CD4-positive, alpha-beta T cell treated with Interleukin-12 subunit alpha and Interleukin-12 subunit beta, for 1 hour (primary cell): Measurements from ENCODE around the gene P2RX1.
"Not testable (repeated sequence)": the region's sequence is repeated elsewhere in the genome, so short reads cannot be mapped to it uniquely, and the experiment has no call there.

ENCODE experiments used
- DNase-seq: peaks from one replicate; pipeline ENCODE4 v3.0.0-alpha.2; 2020

P2RX1 gene

DNA sequence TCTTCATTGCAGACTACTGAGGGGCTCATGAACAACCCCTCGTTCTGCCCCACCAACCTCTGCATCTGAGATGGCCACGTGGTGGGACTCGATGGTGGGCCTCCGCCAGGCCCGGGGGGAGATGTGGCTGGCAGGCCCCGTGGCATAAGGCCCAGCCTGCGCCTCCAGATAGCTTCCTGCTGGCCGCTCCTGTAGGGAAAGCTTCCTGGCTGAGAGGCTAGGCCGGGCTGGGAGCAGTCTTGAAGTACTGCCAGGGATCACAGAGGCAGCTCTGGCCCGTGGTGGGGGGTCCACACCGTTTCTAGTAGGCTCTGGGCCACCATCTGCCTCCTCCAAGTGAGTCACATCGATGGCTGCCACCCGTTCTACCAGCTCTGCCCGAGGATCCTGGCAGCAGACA is 31.0 kb downstream of the P2RX1 start:
- no peak for DNase-seq

DNA sequence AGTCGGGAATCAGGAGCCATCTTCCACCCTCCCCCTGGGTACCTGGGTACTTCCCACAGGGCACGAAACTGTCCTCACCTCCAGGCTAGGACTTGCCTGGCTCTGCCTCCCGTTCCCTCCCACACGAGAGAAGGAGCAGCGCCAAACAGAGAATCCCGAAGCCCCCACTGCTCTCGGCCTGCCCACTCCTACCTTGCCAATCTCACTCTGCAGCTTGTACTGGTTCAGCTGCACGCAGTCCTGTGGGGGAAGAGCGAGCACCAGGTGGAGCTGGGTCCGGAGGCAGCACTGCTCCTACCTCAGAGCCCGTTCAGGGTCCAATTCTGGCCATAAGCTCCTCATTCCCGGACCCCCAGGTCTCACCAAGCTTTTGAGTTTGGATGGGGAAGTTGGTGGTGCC is 32.1 kb downstream of the P2RX1 start:
- DNase-seq = no peak

DNA sequence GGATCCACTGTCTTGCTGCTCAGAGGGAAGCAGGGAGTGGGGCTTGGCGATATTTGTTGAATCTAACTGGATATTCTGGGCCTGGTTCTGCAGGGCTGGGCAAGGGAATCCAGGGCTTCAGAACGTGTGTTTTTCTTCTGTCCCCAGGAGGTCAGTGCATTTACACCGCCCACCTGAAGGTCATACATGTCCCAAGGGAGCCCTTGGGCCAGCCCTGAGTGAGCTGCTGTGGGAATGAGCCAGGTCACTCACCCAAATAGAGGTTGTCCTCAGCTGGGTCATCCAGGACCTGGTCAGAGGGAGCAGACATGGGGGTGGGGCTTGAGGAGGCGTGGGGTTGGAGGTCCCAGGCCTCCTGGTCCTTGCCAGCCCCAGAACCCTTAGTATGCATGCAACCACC is 34.0 kb downstream of the P2RX1 start:
- no peak for DNase-seq

DNA sequence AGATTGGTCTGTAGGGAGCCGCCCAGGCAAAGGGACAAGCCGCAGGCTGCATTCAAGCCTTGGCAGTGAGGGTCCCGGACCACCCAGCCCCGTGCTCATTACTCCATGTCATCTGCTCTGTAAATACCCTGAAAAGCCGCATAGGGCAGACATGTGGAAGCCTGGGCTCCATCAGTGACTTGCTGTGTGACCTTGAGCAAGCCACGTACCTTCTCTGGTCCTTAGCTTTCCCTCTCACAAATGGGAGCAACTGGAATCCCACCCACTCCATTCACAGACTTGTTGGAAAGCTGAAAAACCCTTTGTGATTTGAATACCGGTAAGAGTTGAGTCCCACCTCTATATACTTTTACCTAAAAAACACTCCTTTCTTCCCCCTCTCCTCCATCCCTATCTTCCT is 35.3 kb downstream of the P2RX1 start:
- DNase-seq = no peak

DNA sequence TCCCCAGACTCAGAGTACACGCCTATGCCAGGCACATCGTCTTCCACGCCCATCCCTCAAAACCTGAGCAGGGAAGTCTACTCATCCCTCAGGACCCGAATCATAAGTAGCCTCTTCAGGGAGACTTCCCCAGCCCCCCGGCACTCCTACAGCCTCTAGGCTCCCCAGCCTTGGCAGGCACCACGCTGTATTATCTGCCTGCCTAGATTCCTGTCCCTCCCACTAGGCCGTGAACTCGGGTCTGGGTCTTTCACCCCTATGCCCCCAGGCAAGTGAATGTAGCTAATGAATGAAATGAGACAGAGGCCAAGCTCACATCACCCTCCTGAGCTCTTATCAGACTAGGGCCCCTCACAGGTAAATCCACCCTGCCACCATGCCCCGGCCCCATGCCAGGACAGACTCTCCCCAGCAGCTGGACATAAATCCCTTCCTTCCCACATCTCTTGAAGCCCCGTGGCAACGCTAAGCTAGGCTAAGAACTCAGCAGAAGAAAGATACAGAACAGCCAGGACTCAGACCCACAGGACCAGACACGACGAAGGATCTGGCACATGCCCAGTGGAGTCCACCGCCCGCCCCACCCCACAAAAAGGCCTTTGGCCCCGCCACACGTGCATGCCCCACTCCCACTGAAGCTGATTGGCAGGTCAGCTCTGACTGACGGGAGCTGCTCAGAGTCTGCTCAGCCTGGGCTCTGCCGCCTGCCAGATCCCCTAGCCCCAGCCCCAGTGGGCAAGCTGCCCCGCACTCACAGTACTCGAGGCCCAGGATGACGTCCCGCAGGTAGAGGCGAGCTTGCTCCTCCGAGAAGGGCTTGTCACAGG is 36.5 kb downstream of the P2RX1 start:
- no peak for DNase-seq

DNA sequence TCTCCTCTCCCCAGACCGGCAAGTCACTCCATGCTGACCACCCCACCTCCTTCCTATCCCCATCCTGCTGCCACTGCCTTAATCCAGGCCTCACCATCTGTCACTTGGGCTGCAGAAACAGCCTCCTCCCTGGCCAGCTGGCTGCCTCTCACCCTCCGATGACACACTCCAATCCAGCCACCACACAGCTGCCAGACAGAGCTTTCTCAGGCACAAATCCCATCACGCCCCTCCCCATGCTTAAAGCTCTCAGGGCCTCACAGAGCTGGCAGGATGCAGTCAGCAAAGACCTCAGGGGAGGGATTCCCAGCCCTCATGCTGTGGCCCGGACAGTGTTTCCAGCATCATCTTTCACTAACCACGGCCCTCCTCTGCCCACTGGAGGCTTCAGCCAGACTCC is 37.1 kb downstream of the P2RX1 start:
- no peak for DNase-seq

DNA sequence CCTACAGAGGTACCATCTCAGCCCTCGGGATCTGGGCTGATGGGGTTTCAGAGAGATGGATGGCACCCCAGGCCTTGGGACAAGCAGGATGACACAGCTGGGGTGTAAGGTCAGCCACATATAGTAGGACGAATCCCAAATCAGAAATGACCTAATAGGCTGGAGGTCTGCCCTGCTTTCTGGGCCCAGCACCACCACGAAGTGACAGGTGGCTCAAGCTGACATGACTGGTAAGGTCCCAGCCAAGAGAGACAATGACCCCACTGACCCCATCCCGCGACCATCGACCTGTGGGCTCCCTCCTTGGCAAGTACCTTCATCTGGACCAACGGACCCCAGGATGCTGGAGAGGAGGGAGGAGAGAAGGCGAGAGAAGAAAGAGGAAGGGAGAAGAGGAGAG is 39.0 kb downstream of the P2RX1 start:
- DNase-seq = no peak

DNA sequence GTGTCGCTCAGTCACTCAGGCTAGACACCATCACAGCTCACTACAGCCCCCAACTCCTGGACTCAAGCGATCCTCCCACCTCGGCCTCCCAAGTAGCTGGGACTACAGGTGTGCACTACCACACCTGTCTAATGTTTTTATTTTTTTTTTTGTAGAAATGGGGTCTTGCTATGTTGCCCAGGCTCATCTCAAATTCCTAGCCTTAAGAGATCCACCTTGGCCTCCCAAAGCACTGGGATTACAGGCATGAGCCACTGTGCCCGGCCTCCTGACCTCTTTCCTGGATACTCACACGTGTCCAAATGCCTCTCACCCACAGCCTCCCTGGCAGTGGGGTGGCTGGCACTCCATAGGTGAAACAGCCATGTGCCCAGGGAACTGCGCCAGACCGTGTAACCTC is 40.9 kb downstream of the P2RX1 start:
- no peak for DNase-seq

DNA sequence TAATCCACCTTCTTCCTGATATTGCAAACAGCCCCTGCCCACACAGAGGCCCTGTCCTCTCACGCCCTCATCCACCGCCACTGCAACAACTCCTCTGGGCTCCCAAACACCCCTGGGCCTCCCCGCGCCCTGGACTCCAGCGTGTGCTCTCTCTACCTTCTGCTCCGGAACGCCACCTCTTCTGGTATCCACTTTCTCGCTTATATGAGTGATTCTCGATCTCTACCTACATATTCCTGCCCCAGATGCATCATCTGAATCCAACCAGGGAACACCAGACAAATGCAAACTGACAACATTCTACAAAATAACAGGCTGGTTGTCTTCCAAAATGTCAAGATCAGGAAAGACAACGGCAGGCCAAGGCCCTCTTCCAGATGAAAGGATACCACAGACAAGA is 42.4 kb downstream of the P2RX1 start:
- DNase-seq = no peak

DNA sequence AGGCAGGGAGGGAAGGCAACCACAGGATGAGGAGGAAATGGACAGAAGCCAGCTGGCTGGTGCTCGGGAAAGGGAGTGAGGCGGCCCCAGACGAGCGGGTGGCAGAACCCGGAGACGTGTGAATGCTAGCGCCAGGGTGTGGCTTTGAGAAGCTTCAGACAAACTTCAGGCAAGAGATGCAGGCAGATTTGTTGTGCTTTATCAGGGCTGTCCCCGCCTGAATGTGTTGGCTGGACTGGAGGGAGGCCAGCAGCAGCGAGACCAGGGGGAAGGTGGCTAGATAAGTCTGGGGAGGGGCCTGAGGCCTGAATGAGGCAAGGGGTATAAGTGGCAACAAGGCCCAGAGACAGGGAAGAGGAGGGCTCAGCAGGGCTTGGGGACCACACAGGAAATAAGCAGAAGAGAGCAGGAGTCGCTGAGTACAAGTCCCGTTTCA is 45.4 kb downstream of the P2RX1 start:
- DNase-seq = no peak

DNA sequence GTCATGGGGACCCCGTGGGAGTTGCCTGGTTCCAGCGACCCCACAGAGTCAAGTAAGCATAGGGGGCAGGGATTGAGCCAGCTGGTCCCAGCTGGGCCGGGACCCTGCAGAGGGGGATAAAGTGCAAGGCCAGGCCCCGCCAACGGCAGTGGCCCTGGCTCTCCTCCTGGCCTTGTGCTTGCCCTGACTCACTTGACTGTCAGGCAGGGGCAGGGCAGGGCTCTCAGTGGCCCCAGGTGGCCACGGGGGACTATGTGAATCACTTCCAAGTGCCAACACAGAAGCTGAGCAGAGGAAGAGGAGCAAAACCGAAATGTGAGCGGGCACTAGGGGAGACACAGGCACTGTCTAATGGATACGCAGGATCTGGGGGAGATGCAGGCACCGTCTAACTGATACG is 48.7 kb downstream of the P2RX1 start:
- no peak for DNase-seq

DNA sequence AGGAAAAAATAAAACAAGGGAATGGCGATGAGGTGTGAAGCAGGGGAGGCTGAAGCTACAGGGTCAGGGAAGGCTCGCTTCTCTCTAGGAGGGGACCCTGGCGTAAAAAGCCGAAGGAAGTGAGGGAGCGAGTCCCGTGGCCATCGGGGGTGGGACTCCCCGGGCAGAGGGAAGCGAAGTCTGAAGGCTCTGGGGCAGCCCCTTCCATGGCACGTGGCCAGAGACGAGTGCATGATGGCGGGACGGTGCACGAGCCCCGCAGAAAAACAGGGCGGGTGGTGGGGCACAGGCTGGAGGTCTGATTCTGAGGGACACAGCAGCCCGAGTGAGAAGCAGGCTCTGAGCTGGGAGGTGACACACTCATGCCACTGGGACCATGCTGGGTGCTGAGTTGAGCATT is 49.2 kb downstream of the P2RX1 start:
- DNase-seq = no peak

DNA sequence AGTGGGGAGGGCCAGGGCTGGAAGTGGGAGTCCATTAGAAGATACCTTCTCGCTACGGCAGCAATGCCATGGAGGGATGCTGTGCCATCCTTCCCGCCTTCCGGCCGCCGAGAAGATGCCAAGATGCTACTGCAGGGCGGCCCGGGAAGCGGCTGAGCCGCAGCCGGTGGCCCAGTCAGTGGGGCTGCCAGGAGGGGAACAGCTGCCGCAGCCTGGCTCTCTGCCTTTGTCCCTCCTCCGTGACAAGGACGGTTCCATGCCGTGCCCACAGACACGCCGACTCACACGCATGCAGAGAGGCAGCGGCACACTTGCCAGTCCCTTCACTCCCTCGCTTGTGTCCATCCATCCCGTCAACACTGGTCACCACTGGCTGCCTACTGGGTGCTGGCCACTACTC is 50.0 kb downstream of the P2RX1 start:
- DNase-seq = no peak

DNA sequence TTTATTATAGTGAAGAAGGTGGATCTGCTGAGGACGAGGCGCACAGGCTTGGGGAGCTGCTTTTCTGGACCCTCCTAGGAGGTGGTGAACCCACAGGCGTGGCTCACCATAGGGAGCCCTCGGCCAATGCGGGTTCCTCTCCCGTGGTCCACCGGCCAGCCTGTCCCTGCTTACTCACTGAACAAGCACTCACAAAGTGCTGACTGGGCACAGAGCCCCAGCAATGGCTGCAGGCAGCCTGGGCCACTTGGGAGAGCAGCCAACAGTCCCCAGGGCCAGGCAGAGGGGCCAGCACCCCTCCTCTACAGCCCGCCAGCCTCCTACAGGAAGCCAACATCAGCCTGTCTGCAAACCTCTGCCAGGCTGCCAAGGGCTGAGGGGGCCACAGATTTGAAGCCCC is 51.1 kb downstream of the P2RX1 start:
- no peak for DNase-seq

DNA sequence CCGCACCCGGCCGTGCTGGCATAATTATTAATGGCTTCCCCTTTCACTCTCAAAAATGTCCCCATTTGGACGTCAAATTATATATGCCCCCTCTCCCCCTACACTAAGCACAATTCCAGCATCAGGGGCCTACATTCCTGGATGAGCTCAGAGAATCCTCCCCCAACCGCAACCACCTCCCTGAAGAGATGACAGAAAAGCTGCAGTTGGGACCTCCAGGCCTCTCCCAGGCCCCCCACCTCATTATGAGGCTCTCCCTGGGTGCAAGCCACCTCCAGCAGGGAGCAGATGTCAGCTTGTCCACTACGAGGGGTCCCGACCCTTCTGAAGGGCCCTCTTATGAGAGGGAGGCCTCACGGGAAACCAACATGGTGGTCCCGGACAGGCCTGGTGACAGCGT is 51.7 kb downstream of the P2RX1 start:
- no peak for DNase-seq

DNA sequence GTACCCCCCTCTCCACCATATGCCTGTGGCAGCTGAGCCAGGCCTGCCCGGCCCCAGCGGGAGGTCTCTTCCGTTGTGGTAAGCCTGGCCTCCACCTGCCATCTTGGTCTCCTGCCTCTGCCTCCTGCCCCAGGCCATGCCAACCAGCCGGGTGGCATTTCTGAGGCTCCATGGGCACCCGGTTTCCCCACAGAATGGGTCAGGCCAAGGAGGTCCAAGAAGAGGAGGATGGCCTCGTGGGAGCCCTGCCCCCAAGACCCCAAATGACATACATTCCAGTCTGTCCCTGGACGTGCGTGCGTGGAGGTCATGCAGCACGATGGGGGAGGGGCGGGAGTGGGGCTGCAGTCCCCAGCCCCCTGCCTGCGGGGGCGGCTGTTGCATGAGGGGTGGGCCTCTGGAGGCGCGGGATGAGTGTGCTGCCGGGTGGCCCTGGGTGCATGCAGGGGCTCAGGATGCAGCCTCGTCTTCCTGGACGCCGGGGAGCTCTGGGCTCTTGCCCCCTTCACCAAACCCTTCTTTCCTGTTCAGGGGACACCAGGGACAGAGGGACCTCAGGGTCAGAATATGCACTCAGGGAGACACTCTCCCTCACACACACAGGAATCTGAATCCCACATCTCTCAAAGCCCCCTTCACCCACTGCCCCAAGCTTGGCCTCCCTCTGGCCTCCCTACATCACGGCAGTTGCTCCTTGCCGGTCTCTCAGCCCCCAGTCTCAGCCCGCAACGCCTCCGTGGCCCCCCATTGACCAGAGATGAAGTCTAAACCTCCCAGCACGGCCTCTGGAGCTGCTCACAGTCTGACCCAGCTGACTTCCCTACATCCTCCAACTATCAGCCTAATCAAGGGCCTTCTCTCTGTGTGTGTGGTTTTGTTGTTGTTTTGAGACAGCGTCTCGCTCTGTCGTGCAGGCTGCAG is 54.2 kb downstream of the P2RX1 start:
- DNase-seq = no peak

DNA sequence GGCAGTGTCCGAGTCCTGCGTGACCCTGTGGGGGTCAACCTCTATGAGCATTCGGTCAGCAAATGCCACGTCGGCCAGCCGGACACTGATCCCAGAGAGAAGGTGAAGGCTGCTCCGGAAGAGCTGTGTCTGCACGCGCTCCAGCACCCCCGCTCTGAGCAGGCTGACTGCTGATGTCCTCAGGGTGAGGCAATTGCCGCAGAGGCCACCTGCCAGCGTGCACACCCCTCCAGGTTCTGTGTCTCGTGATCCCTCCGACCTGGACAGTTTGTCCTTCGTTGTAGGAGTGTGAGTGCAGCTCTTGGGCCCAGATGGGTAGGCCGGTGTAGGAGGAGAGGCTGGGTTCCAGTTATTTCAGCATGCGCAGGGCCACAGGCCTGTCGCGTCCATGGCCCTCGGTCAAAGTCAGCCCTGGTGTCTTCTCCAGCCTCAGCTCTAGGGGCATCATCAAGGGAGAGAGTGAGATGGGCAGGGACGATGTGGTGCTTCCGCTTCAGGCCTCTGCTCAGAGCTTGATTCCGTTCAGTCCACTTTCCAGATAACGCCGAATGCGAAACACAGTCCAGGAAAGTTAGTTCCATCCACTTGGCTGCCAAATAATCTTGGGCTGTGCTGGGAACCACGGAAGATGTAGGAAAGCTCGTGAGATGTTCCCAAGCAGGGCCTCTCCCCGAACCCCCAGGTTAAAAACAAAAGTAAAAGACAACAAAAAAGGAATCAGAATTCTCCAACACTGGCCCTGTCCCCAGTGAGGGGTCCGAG is 55.1 kb downstream of the P2RX1 start:
- DNase-seq = no peak

DNA sequence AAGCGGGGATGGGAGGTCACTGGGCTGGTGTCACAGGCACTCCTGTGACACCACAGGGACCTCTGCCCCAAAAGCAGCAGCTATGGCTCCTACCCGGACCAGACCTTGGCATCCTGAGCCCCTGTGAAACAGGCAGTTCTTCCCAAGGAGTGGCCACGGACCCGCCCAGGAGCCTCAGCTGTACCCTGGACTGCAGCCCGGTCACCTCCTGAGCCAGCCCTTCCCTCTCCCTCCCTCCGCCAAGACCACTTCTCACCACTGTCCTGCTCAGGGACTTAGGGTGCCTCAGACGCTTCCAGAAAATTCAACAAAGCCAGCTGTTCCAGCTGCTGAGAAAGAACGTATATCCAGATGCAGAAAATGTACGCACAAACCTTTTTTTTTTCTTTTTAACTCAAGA is 56.3 kb downstream of the P2RX1 start:
- no peak for DNase-seq

DNA sequence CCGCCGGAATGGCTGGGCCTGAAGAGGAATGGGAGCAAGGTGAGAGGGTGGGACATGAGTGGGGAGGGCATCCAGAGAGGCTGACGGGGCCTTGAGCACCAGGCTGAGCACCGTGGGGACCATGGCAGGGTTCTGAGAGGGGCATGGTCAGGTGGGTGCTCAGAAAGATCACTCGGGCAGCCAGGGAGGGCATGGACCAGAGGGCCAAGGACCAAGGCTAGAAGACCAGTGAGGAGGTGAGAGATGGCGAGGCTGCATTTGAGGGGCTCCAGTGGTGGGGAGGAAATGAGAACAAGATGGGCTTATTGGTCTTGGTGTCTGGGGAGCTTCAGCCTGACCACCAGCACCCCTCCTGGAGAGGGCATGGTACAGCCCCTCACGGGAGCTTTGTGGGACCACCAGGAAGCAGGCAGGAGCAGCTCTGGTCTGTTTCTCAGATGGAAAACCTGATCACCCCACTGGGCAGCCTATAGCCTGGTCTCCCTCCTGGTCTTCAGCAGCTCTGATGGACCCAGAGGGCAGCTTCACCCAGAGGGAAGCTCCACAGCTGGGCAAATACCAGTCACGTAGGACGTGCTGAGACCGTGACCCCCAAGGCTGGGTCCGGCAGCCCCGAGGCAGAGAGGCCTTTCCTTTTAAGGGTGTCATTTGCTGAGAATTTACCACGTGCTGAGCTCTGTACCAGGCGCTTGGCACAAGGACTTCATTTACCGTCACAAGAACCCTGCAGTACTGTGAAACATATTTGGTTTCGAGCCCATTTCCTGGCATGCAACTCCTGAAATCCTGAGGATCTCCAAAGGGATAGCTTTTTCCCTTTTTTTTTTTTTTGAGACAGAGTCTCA is 58.8 kb downstream of the P2RX1 start:
- DNase-seq = no peak

DNA sequence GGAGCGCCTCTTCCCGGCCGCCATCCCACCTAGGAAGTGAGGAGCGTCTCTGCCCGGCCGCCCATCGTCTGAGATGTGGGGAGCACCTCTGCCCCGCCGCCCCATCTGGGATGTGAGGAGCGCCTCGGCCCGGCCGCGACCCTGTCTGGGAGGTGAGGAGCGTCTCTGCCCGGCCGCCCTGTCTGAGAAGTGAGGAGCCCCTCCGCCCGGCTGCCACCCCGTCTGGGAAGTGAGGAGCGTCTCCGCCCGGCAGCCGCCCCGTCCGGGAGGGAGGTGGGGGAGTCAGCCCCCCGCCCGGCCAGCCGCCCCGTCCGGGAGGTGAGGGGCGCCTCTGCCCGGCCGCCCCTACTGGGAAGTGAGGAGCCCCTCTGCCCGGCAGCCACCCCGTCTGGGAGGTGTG is 62.1 kb downstream of the P2RX1 start:
- not testable (repeated sequence) for DNase-seq

DNA sequence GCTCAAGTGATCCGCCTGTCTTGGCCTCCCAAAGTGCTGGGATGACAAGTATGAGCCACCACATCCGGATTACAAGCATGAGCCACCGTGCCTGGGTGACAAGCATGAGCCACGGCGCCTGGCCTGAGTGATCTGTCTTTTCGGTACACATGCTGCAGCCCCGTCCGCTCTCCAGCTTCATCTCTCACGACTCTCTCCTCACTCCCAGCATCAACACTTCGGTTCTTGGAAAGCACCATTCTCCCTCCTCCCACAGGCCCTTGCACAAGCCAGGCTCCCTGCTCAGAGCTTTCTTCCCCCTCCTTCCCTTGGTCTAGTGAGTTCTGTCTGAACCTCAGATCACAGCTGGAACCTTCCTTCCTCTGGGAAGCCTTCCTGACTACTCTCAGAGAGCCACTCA is 63.7 kb downstream of the P2RX1 start:
- no peak for DNase-seq

DNA sequence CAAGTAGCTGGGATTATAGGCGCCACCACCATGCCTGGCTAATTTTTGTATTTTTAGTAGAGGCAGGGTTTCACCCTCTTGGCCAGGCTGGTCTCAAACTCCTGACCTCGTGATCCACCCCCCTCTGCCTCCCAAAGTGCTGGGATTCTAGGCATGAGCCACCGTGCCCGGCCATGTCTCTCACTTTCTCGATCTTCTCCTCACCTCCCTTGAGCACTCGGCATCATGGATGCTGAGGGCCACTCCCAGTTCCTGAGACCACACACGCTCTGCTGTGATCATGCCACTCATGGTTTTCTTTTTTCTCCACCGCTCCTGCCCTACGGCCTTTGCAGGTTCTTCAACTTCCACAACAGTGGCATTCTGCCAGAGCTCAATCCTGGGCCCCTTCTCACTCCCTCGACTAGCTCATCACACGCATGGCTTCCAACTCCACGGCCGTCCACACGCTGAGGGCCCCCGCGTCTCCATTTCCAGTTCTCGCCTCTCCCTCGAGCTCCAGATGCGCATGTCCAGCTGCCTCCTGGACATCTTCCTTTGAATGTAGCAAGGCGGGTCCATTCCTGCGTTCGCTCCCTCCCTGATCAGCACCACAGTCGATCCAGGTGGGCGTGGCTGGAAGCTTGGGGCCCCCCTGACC is 64.7 kb downstream of the P2RX1 start:
- DNase-seq = no peak
